ELR (cell line): ENCODE data around the gene NUDT9.
"Not testable (repeated sequence)": the region's sequence is repeated elsewhere in the genome, so short reads cannot be mapped to it uniquely, and the experiment has no call there.

ENCODE experiments used
- DNase-seq: peaks from one replicate; pipeline ENCODE4 v3.0.0-alpha.2; 2015; ENCODE audit warnings: low read depth

The NUDT9 gene

DNA sequence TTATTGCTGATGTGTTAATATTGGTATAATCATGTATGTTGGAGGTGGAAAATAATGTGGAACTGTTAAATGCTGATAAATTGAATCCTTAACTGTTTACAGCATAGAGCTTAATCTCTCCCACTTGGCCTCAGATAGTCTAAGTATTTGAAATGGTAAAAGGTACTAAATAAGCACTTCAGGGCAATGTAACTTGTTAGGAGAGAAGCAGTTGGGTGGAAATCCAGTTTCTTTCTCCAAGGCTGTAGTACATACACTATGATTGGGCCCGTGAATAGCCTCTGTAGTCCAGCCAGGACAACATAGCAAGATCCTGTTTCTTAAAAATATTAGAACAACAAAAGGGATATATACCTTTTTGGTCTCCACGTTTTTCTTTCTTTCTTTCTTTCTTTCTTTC, 39.7 kb downstream of the NUDT9 start:
- DNase-seq: no peak

DNA sequence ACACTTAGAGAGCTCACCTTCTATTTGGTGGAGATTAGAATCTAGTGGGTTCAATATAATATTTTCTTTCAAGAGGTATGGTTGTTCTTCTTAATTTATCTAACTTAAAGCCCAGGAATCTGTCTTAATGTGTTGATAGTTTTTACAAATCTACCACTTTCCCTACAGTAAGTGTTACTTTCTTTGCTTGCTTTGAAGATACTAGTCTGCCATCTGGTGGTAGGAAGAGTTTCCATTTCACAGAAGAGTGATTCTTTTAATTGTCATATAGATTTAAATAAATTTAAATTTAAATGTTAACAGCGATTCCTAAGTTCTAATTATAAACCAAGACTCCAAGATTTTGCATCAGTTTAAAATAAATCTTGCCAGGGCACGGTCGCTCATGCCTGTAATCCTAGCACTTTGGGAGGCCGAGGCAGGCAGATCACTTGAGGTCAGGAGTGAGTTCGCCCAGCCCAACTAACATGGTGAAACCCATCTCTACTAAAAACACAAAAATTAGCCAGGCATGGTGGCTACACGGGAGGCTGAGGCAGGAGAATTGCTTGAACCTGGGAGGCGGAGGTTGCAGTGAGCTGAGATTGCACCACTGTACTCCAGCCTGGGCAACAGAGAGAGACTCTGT, 43.5 kb downstream of the NUDT9 start:
- DNase-seq: peak; percentile 51

DNA sequence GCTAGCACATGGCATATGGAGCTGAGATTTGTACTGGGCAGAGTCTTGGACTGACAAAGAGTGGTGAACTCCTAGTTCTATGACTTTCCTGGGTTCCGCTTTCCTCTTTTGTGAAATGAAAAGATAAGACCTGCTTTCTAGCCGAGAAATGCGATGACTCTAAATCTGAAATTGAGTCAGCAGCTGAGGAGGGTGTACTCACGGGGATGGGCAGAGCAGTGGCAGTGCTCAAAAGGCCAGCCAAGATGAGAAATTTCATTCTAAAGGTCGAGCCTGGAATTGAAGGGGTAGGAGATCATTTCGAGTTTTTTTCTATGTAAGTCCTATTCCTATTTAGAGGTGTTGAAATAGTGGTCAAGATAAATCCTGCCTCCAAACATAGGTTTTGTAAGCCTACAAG, 47.0 kb downstream of the NUDT9 start:
- no peak for DNase-seq

DNA sequence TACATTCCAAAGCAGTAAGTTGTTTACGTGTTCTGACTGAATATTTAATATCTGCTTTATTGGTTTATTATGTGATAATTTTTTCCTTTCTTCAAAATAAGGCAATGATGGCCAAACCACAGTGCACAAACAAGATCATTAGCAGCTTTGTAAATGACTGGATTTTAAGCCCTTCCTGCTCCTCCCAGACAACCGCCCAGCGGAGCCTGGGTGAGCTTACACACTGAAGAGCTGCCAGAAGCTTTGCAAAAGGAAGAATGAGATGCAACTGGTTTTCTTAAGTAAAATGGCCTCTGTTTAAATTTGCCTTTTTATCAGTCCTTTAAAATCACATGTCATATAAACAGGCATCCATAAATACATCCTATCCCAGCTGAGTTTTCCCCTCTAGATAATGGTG, 54.6 kb downstream of the NUDT9 start:
- DNase-seq: no peak

DNA sequence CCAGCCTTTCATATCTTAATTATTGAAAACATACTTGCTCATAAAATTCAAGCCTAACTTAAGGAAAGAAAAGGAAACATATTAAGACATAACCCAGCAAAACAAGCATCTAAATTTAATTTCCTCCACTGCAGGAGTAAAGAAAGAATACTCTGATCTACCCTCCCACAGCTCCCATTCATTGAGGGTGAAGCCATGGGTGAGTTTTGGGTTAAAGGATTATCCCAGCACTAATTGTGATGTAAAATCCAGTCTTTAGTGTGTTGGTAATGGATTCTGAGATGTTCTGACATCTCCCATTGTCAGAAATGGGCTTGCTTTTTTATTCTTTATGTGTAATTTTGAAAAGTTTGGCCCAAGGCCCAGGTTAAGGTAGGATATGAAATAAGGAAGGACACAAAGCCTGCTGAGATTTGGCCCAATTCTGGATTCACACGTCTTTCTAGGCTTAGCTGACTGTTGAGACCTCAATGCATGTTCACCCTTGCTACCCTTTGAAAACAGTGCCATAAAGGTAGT, 56.4 kb downstream of the NUDT9 start:
- DNase-seq: no peak

DNA sequence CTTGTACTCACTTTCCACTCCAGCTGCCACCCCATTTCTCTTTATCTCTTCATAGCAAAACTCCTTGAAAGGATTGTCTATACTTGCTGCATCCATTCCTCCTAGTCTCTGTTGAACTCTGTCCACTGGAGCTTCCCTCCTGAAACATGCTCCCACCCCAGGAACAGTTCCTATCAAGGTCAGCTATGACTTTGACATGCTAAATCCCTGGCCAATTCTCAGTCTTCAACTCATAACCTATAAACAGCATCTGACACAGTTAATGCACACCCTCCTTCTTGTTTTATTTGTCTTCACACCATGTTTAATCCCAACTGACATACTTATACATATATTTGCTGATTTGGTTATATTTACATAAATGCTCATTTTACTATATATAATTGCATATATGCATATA, 59.0 kb downstream of the NUDT9 start:
- DNase-seq: no peak

DNA sequence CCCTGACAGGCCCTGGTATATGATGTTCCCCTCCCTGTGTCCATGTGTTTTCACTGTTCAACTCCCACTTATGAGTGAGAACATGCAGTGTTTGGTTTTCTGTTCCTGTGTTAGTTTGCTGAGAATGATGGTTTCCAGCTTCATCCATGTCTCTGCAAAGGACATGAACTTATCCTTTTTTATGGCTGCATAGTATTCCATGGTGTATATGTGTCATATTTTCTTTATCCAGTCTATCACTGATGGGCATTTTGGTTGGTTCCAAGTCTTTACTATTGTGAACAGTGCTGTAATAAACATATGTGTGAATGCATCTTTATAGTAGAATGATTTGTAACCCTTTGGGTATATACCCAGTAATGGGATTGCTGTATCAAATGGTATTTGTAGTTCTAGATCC, 60.9 kb downstream of the NUDT9 start:
- not testable (repeated sequence) for DNase-seq

DNA sequence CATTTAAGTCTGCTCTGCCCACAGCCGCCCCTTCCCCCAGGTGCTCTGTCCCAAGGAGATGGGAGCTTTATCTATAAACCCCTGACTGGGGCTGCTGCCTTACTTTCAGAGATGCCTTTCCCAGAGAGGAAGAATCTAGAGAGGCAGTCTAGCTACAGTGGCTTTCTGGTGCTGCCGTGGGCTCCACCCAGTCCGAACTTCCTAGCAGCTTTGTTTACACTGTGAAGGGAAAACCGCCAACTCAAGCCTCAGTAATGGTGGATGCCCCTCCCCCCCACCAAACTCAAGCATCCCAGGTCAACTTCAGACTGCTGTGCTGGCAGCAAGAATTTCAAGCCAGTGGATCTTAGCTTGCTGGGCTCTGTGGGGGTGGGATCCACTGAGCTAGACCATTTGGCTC, 66.3 kb downstream of the NUDT9 start:
- DNase-seq: not testable (repeated sequence)

DNA sequence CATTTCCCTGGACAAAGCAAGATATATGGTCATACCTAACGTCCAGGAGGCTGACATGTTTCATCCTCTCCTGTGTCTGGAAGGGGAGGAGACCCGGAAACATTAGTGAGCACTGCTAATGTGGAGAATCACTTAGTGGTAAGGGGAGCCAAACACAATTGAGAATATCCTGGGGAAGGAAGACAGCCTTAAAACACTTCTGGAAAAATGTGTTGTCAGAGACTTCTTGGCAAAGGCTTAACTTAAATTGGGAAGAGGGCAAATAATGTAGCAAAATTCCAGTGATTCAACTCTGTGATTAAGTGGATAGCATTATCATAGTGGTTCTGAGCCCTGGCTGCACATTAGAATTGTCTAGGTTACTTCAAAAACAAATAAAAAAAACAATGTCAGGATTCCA, 67.3 kb downstream of the NUDT9 start:
- no peak for DNase-seq

DNA sequence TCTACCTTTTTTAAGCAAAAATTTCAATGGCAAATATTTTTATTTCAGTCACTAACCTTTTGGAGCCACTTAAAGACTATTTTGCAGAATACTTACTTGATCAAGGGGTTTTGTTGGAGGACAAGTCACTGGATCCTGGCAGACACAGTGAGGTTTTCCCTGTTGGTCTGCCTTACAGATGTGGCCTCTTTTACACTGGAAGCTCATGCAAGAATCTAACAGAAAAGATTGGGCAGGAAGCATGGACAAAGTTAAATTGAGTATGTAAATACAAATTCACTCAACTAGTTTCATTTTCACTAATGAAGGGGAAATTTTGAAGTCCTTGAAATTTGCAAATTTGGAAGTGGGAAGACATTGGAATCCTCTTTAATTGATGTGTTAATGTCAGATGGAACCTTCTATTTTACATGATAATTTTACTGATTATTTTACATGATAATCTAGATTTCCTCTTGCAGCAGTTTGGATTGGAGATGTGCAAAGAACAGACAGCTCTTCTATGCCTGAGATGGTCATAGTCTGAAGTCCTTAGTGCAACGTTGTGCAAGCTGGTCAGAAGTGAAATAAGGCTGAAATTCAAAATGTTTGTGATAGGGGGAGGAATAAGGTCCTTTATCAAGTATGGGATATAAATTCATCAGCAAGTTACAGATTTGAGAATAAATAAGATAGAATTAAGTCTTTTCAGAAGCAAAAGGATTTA, 68.4 kb downstream of the NUDT9 start:
- DNase-seq: no peak

DNA sequence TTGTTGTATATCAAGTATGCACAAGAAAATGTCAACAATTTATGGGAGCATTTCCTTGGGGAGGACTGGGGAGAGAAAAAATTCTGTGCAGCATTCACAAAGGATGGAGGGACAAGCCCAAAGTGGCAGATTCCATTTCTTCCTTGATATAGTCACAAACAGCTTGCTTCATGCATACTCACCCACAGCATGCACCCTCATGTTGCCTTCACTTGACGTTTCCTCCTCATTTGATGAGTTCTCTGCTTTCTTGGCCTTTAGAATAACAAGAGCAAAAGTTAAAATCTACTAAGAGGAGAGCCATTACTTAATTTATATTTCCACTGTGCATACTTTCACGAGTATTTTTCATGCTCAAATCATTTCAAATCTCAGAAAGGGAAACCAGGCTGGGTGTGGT, 69.1 kb downstream of the NUDT9 start:
- DNase-seq: no peak

DNA sequence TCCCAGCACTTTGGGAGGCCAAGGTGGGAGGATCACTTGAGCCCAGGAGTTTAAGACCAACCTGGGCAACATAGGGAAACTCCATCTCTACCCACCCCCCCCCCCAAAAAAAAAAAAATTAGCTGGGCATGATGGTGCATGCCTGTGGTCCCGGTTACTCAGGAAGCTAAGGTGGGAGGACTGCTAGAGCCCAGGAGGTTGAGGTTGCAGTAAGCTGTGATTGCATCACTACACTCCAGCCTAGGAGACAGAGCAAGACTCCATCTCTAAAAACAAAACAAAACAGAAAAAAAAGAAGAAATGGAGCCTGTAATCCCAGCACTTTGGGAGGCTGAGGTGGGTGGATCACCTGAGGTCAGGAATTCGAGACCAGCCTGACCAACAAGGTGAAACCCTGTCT, 69.5 kb downstream of the NUDT9 start:
- not testable (repeated sequence) for DNase-seq

DNA sequence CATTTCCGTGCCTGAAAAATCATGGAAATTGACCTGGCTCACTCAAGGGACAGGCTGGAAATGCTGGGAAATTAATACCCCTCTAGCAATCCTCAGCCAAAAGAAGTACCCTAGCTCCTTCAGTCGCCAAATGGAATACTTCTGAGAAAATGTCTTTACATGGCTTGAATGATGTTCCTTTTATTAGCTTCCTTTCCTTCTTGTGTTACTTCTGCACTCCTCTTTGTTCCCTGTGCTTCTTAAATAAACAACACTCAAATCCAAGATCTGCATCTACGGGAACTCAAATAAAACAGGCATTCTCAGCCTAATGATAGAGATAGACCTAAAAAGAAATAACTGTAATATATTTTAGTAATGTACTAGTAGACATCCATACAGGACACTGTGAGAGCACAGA, 70.7 kb downstream of the NUDT9 start:
- DNase-seq: no peak

DNA sequence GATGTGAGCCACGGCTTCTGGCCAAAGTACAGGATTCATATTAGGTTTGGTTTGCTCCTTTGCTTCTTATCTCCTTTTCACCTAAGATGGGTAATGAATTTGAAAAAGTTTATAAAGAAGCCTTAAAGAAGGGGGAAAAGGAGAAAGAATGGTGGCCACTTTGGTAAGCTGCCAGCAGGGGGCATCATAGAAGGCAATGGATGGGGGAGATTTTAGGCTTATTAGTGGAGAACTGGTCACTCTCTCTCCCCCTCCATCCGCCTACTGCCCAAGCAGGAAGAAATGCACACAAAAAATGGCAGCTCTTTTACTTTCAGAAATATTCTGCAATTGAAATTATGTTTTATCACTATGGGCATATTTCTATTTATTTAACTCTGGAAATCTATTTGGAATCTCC, 74.8 kb downstream of the NUDT9 start:
- DNase-seq: peak; percentile 15

DNA sequence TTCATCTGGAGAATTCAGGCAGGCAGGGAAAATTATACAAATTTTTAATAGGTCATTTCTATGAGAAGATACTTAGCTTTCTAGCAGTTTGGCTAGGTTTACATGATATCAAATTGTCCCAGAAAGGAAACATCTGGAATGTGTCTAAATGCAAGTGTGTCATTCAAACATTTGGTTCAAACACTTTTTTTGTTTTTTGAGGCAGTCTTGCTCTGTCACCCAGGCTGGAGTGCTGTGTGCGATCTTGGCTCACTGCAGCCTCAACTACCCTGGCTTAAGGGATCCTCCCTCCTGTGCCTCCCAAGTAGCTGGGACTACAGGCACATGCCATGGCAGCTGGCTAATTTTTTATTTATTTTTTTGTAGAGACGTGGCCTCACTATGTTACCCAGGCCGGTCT, 75.2 kb downstream of the NUDT9 start:
- DNase-seq: no peak

DNA sequence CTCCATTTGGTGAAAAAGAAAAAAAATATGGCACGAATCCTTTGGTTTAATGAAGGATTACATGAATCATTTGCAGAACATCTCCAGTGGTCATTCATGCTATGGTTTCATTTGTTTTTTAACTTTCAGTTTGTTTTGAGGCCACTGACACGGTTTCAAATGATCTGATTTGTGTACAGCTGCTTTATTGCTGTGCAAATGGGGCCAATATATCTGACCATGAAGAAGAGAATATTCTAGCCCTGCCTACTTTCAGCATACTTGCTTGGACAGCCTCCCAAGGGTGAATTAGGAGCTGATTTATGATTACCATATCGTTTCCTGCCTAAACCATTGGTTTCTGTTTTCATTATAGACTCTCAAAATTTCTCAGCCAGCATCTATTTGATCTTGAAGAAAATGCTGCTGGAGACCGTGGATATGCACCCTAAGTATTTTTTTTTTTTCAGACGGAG, 76.1 kb downstream of the NUDT9 start:
- peak; percentile 6 for DNase-seq

DNA sequence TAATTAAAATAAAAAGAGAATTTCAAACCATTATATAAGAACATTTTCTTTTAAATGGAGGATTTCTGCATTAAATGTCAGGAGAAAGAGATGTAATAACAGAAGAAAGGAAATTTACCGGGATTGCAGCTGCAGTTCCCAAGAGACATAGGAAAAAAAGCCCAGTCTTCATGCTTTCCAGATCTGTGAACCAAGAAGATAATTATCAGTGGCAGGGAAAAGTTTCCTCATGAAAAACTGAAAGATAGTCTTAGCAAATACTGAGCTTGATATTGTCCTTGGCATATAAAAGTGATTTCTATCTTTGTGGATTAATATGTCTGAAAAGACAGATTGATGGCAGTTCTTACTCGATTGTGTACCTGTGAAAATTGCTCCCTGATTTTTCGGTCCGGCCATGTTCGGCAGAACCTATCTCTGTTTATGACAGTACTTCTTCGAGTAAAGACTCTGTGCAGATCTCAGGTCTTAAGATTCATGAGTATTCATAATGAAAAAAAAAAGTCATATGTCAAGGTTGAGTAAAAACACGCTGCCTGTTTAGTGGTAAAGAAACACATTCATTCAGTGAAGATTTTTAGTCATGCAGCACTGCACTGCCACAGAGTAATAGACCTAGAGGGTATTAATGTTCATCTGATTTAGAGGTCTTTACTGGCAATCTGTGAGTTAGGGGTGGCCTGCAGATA, 77.2 kb downstream of the NUDT9 start:
- no peak for DNase-seq

DNA sequence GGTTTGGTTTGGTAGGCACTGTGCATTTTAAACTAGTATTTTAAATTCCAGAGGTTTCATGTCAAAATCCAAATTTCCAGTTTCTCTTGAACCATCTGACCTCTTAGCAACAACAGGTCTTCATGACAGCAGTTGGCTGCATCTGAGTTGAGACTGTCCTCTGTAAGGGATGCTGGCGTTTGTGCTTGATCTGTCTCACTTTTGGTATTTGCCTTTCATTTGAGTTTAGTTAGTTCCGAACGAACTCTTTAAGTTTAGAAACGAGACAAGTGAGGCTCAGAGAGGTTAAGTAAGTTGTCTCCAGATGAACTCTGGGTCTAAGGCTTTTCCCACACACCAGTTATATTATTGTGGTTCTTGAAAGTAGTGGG, 77.7 kb downstream of the NUDT9 start:
- DNase-seq: no peak

DNA sequence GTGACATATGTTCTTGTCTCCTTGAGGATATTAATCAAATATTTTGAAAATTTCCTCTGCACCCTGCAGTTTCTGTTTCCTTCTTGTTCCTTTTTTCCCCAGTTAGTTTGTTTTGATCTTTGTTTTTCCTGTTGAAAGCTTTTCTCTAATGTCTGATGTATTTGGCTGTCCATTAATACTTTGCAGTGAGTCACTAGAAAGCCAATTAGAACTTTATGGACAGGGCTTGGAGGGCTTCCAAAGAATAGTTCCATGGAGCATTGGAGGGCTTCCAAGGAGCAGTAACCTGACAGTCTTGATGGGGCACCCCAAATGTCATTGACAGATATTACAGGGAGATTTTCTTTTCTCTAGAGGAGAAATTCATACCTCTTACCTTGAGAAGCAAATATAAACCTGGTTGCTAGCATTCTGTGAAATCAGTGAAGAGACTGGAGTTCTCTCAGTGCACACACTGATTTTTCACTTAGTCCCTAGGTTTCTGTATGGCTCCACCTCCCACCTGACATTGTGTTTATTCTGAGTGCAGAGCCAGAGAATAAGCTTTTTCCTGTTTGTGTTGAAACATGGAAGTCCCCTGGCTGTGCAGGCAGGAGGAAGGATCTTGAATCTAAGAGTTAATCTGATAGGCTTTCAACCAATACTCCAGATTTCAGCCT, 80.3 kb downstream of the NUDT9 start:
- peak; percentile 32 for DNase-seq

DNA sequence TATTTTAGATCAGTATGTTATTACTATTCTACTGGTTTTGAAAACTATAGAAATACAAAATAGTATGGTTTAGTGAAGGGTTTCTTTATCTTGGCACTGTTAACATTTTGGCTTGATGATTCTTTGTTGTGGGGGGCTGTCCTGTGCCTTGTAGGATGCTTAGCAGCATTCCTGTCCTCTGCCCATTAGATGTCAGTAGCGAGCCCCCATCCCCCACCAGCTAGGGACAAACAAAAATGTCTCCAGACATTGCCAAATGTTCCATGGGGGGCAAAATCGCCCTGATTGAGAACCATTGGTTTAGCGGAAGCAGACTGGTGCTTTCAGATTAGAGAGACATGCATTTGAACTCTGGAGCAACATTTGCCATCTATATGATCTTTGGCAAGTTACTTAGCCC, 83.5 kb downstream of the NUDT9 start:
- peak; percentile 14 for DNase-seq

DNA sequence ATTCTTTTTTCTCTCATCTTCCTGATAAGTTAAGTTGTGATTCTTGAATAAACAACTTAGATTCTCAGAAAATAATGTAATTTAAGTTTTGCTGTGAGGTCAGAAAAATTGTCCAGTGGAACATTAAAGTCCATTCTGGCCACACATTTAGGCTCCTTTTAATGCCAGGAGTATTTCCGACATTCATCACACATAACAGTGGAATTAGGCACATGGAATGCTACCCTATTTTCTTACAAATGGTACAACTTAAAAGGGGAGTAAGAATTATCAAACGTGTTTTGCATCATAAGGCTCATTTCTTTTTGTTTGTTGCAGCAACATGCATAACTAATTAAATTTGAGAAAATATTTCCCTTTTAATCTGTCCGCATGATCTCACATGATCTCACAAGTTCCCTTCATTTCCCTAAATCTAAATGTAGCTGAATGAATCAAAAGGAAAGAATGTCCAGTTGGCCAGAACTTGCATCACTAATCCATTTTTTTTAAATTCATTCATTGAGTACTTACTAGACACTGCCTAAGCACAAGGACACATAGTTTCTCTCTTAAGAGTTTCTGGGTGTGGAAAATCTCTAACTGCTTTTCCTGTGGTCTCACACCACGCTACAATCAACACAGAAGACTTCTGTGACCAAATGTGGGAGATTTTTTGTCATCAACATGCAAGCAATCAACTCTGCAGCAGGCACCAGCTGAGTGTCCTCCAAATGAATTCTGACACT, 84.8 kb downstream of the NUDT9 start:
- peak; percentile 70 for DNase-seq
